ENCODE results near the gene L3HYPDH.

GRCh38 chr14:59500732-59501131 is 16.5 kb upstream of the L3HYPDH start:
- TF ChIP-seq, protein P1, sequence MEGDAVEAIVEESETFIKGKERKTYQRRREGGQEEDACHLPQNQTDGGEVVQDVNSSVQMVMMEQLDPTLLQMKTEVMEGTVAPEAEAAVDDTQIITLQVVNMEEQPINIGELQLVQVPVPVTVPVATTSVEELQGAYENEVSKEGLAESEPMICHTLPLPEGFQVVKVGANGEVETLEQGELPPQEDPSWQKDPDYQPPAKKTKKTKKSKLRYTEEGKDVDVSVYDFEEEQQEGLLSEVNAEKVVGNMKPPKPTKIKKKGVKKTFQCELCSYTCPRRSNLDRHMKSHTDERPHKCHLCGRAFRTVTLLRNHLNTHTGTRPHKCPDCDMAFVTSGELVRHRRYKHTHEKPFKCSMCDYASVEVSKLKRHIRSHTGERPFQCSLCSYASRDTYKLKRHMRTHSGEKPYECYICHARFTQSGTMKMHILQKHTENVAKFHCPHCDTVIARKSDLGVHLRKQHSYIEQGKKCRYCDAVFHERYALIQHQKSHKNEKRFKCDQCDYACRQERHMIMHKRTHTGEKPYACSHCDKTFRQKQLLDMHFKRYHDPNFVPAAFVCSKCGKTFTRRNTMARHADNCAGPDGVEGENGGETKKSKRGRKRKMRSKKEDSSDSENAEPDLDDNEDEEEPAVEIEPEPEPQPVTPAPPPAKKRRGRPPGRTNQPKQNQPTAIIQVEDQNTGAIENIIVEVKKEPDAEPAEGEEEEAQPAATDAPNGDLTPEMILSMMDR (IDR thresholded peaks at IDR 0.05) = no peak
- no peak for TF ChIP-seq EP300 (IDR thresholded peaks at IDR 0.05)
- TF ChIP-seq POLR2A (IDR thresholded peaks at IDR 0.05) = no peak
- TF ChIP-seq POLR2AphosphoS5 (IDR thresholded peaks at IDR 0.05) = no peak
